GM23338 (cell line): ENCODE data around the gene ZNF174.

Experiments used
- CREB1 ChIP-seq: fragments of 250-450 bp; sonication (Bioruptor Pico); IDR thresholded peaks from 2 replicates; pipeline ENCODE4 v1.5.0; 2020; ENCODE audit warnings: low read depth, mild to moderate bottlenecking, moderate library complexity
- EZH2 ChIP-seq: fragments of 200-600 bp; sonication (generic); IDR thresholded peaks from one replicate; pipeline ENCODE4 v1.8.0; 2017; ENCODE audit warnings: antibody characterized with exemption, mild to moderate bottlenecking, low read depth; ENCODE audit not compliant: unreplicated experiment
- JUNB ChIP-seq: IDR thresholded peaks from one replicate; pipeline ENCODE4 v1.6.1; 2016; ENCODE audit warnings: antibody characterized with exemption; ENCODE audit not compliant: unreplicated experiment
- NANOG ChIP-seq: IDR thresholded peaks from 2 replicates; pipeline ENCODE4 v1.6.1; 2016; ENCODE audit warnings: antibody characterized with exemption, borderline replicate concordance
- POLR2AphosphoS5 ChIP-seq: IDR thresholded peaks from 2 replicates; pipeline ENCODE4 v1.6.1; 2016; ENCODE audit warnings: antibody characterized with exemption, low read depth
- STAT1 ChIP-seq: IDR thresholded peaks from one replicate; pipeline ENCODE4 v1.6.1; 2016; ENCODE audit warnings: antibody characterized with exemption; ENCODE audit not compliant: unreplicated experiment
- ZNF114 ChIP-seq: fragments of 250-450 bp; sonication (Bioruptor Pico); IDR thresholded peaks from 2 replicates; pipeline ENCODE4 v1.5.0; 2020; ENCODE audit warnings: mild to moderate bottlenecking, moderate library complexity
- TF ChIP-seq, protein P1 (sequence below), 2 experiments: fragments of 200-600 bp in 1 of 2; sonication (generic) in 1 of 2; conservative IDR thresholded peaks; 2 replicates each; pipeline versions ENCODE4 v1.5.1 to v1.6.1; 2016 to 2017; ENCODE audit warnings: antibody characterized with exemption in 2 of 2, low read depth in 2 of 2, mild to moderate bottlenecking in 2 of 2, moderate library complexity in 1 of 2
- TF ChIP-seq, protein P2 (sequence below): IDR thresholded peaks from 2 replicates; pipeline ENCODE4 v1.6.1; 2016; ENCODE audit warnings: antibody characterized with exemption
- TF ChIP-seq, protein P3 (sequence below): IDR thresholded peaks from one replicate; pipeline ENCODE4 v1.6.1; 2018; ENCODE audit warnings: antibody characterized with exemption; ENCODE audit not compliant: unreplicated experiment

DNA sequence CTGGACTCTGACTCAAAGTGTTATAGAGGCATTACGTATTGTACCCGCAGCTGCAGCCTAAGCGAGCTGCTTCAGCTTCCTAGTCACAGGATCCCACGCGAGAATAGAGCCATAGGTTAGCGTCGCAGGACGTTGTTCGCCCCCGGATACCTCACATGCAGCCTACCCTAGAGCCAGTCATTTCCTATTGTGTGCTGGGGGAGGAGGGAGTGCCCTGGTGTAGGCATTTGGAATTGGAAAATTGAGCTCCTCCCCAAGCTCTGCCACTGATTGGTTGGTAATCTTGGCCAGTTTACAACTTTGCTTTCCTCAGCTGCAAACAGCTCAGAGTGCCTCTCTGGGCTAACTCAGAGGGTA is 43.0 kb downstream of the ZNF174 start:
- TF ChIP-seq EZH2 (no peak), JUNB (no peak), POLR2AphosphoS5 (no peak; the same call in 1 of the 2 replicates), STAT1 (no peak), ZNF114 (no peak), CREB1 (CRISPR knock-in tag) (no peak), NANOG (no peak)
- TF ChIP-seq, protein P1, sequence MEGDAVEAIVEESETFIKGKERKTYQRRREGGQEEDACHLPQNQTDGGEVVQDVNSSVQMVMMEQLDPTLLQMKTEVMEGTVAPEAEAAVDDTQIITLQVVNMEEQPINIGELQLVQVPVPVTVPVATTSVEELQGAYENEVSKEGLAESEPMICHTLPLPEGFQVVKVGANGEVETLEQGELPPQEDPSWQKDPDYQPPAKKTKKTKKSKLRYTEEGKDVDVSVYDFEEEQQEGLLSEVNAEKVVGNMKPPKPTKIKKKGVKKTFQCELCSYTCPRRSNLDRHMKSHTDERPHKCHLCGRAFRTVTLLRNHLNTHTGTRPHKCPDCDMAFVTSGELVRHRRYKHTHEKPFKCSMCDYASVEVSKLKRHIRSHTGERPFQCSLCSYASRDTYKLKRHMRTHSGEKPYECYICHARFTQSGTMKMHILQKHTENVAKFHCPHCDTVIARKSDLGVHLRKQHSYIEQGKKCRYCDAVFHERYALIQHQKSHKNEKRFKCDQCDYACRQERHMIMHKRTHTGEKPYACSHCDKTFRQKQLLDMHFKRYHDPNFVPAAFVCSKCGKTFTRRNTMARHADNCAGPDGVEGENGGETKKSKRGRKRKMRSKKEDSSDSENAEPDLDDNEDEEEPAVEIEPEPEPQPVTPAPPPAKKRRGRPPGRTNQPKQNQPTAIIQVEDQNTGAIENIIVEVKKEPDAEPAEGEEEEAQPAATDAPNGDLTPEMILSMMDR (conservative IDR thresholded peaks at IDR 0.05; ENCODE audit: low read depth in 2 of 2): 0 out of 4 replicates have a peak, but pooled peaks of 1 of the 2 experiments have one; percentile 9
- TF ChIP-seq, protein P2, sequence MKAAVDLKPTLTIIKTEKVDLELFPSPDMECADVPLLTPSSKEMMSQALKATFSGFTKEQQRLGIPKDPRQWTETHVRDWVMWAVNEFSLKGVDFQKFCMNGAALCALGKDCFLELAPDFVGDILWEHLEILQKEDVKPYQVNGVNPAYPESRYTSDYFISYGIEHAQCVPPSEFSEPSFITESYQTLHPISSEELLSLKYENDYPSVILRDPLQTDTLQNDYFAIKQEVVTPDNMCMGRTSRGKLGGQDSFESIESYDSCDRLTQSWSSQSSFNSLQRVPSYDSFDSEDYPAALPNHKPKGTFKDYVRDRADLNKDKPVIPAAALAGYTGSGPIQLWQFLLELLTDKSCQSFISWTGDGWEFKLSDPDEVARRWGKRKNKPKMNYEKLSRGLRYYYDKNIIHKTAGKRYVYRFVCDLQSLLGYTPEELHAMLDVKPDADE: no peak
- TF ChIP-seq, protein P3, sequence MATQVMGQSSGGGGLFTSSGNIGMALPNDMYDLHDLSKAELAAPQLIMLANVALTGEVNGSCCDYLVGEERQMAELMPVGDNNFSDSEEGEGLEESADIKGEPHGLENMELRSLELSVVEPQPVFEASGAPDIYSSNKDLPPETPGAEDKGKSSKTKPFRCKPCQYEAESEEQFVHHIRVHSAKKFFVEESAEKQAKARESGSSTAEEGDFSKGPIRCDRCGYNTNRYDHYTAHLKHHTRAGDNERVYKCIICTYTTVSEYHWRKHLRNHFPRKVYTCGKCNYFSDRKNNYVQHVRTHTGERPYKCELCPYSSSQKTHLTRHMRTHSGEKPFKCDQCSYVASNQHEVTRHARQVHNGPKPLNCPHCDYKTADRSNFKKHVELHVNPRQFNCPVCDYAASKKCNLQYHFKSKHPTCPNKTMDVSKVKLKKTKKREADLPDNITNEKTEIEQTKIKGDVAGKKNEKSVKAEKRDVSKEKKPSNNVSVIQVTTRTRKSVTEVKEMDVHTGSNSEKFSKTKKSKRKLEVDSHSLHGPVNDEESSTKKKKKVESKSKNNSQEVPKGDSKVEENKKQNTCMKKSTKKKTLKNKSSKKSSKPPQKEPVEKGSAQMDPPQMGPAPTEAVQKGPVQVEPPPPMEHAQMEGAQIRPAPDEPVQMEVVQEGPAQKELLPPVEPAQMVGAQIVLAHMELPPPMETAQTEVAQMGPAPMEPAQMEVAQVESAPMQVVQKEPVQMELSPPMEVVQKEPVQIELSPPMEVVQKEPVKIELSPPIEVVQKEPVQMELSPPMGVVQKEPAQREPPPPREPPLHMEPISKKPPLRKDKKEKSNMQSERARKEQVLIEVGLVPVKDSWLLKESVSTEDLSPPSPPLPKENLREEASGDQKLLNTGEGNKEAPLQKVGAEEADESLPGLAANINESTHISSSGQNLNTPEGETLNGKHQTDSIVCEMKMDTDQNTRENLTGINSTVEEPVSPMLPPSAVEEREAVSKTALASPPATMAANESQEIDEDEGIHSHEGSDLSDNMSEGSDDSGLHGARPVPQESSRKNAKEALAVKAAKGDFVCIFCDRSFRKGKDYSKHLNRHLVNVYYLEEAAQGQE: no peak
